NCI-H2196 (cell line): ENCODE results near the gene FNDC3B.

Experiments used
- DNase-seq: peaks from one replicate; lab custom pipeline; 2025; ENCODE audit not compliant: unreplicated experiment; lab: John Stamatoyannopoulos, UW

Gene FNDC3B

GRCh38 chr3:172147113-172147818 lies 107.9 kb downstream of the FNDC3B start:
- DNase-seq = no peak

- no peak for DNase-seq
Measured at GRCh38 chr3:172148241-172148640, 108.9 kb downstream of the FNDC3B start.

- no peak for DNase-seq
Measured at GRCh38 chr3:172148702-172149565, 109.6 kb downstream of the FNDC3B start.

- DNase-seq = no peak
Measured at GRCh38 chr3:172150268-172150667, 110.9 kb downstream of the FNDC3B start.

DNA sequence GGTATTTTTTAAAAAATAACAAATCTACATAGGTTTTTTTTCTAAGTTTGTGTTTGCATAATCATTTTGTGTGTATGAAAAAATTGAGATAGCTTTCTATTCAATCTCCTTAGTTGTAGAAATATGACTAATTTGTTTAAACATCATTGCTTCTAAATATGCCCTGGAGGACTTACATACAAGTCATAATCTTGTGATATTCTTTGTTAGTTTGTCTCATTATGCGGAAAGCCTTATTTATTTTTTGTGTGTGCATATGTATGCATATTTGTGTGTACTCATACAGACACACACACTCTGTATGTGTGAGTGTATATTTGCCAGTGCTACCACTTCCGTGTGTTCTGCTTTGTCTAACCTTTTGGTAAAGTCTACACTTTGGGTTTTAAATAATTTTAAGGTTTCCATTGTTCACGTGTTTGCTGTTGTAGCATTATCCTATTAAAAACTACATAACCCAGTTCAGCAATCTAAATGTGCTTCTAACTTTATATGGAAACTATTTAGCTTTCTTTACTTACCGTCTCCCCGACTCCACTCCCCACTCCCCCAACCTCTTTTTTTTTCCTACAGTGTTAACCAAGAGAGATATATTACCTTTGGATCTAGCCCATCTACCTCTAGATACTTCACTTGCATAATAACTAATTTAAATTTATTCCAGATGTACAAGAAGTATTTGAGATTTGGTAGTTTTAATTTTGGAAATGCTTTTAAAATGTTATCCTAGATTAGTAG lies 111.7 kb downstream of the FNDC3B start:
- DNase-seq = no peak

- DNase-seq = no peak
Measured at GRCh38 chr3:172151651-172152649, 112.6 kb downstream of the FNDC3B start.

DNA sequence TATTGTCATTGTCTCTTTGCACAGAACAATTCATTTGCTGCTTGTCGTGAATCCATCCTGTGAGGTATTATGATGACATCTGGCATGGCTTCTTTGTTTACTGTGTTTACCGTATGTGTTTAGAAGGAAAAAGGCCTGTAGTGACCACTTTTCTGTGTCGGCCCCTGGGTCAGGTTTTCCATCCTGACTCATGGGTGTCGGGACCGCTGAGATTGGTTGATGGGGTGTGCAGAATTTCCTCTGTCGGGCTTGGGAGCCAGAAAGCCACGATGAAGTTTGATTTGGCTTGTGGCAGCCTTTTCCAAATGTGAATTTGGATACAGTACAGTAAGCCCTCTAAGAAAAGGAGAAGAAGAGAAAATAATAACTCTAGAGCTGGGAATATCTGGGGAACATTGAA lies 113.5 kb downstream of the FNDC3B start:
- no peak for DNase-seq

DNA sequence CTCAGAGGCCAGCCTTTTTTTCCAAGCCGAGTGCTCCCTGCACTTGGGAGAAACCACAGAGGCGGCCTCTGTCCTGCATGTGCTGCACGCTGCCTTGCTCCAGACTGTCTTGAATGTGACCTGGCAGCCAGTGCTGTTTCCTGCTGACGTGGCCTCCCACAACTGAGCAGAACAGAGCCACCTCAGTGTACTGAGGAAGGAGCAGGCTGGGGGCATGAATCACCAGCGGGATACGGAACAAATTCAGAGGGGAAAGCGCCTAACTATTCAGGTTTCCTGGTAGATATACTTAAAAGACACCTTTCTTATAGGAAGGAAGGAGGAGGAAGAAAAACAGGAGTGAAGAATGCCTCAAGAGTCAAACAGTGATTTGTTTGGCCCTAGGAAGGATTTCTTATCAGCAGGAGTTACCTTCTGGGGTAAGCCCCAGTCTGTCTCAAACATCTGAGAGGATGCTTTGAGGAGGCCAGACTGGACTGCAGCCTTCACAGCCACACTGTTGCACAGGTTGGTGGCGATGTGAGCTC lies 114.0 kb downstream of the FNDC3B start:
- DNase-seq = no peak

DNA sequence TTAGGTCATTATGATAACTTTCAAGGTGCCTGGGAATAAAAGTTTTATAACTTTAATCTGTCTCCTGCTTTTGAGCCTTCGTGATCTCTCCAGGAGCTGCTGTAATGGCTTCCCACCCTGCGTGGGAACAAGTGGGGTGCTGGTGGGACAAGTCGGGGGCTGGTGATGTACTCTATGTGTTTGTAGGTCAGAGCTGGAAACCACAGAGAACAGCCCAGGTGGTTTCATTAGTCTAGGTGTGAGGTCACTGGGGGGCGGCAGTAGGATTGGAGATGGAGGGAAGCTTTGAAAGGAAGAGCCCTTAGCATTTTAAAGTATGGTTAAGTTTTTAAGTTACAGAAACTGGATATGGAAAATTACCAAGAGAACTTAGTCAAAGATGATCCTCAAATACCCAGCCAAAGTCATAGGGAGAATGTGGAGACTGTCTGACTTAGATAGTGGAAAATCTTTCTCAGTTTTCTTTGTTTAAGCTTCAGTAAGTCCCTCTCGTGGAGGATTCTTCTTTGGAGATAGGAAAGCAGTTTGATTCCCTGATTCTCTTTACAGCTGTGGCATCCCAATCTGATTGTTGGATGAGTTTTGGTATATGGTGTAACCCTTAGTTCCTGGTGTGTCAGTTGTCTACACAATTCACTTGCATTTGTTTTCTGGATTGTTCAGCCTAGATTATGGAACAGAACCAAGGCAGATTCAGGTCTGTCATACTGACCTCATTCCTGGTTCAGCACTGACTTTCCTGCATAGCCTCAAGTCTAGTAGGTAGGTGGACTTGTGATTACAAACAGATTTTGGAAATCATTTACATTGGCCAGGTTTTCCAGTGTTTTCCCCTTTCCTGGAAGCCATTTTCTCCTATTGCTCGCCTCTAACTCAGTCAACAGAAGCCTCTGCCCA lies 115.6 kb downstream of the FNDC3B start:
- DNase-seq = no peak

DNA sequence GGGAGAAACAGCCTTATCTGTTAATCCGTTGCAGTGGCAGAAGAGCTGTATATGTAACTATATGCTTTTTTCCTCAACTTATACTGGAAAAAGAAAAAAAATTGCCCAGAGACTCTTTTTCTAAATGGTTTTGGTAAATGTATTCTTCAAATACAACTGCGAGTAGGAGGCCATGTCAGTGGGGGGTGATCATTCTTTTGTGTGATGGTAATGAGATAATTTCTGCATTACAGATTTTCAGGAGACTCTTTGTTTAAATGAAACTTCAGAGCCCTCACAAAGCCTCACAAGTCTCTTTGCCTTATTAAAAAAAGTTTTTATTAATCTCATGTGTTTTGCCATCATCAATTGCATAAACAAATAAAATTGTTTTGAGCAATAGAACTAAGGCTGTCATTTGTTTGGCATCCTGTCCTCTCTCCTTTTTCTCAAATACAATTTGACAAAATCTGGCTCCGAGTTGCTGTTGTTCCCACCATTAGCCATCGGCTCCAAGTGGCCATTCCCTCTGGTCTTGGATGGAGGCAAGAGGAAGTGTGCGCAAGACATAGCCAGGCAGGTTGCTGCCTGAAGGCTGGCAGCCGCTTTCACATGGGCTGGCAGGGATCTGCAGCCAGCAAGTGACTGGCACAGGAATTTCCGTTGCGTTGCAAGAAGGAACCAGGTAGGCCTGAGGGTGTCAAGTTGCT lies 116.7 kb downstream of the FNDC3B start:
- DNase-seq = peak; percentile 78

GRCh38 chr3:172156586-172156955 lies 117.2 kb downstream of the FNDC3B start:
- peak; percentile 75 for DNase-seq

- DNase-seq = no peak
Measured at GRCh38 chr3:172157564-172158258, 118.3 kb downstream of the FNDC3B start.

DNA sequence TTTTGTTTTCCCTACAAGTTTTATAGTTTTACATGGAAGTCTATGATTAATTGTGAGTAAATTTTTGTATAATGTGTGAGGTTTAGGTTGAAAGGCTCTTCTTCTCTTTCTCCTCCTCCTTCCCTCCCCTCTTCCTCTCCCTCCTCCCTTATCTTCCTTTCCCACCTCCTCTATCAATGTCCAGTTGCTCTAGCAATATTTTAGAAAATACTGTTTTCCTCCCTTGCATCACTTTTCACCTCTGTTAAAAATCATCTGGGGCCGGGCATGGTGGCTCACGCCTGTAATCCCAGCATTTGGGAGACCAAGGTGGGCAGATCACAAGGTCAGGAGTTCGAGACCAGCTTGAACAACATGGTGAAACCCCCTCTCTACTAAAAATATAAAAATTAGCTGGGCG lies 119.4 kb downstream of the FNDC3B start:
- no peak for DNase-seq

GRCh38 chr3:172159376-172159775 lies 120.0 kb downstream of the FNDC3B start:
- DNase-seq = no peak

GRCh38 chr3:172159962-172160538 lies 120.7 kb downstream of the FNDC3B start:
- DNase-seq = no peak

- DNase-seq = no peak
Measured at GRCh38 chr3:172161133-172161789, 121.9 kb downstream of the FNDC3B start.

GRCh38 chr3:172161959-172162358 lies 122.6 kb downstream of the FNDC3B start:
- DNase-seq = no peak
